Measurements from ENCODE around the gene IFI44.

DNA sequence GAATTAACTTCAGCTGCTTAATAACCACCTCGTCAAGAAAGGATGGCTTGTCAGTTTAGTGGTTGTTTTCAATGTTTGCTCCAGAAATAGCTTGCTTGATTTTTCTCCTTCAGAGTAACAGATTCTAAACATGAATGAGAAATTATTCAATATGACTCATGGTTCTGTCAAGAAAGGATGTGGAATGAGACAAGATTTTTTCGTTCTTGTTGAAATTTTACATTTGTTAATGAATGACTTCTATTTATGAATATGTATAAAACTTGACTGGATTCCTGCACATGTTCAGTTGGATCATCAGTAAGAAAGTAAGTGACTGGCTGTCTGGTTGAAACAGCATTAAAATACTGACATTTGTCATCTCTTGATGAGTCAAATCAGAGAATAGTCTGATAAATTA, 38.3 kb downstream of the IFI44 start:
- TF ChIP-seq, protein P1, sequence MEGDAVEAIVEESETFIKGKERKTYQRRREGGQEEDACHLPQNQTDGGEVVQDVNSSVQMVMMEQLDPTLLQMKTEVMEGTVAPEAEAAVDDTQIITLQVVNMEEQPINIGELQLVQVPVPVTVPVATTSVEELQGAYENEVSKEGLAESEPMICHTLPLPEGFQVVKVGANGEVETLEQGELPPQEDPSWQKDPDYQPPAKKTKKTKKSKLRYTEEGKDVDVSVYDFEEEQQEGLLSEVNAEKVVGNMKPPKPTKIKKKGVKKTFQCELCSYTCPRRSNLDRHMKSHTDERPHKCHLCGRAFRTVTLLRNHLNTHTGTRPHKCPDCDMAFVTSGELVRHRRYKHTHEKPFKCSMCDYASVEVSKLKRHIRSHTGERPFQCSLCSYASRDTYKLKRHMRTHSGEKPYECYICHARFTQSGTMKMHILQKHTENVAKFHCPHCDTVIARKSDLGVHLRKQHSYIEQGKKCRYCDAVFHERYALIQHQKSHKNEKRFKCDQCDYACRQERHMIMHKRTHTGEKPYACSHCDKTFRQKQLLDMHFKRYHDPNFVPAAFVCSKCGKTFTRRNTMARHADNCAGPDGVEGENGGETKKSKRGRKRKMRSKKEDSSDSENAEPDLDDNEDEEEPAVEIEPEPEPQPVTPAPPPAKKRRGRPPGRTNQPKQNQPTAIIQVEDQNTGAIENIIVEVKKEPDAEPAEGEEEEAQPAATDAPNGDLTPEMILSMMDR (IDR thresholded peaks at IDR 0.05): no peak
- no peak for TF ChIP-seq POLR2A (IDR thresholded peaks at IDR 0.05)
- TF ChIP-seq EP300 (IDR thresholded peaks at IDR 0.05): no peak
